GM12873 (cell line): ENCODE results near the gene CACNA1A.

ENCODE experiments used
- TF ChIP-seq, protein P1 (sequence below): IDR thresholded peaks from 2 replicates; pipeline ENCODE4 v1.5.1; 2012; ENCODE audit warnings: low read depth, mild to moderate bottlenecking, moderate library complexity, low read length, control low read depth; ENCODE audit not compliant: insufficient read depth; ENCODE audit errors: missing control alignments

CACNA1A gene

DNA sequence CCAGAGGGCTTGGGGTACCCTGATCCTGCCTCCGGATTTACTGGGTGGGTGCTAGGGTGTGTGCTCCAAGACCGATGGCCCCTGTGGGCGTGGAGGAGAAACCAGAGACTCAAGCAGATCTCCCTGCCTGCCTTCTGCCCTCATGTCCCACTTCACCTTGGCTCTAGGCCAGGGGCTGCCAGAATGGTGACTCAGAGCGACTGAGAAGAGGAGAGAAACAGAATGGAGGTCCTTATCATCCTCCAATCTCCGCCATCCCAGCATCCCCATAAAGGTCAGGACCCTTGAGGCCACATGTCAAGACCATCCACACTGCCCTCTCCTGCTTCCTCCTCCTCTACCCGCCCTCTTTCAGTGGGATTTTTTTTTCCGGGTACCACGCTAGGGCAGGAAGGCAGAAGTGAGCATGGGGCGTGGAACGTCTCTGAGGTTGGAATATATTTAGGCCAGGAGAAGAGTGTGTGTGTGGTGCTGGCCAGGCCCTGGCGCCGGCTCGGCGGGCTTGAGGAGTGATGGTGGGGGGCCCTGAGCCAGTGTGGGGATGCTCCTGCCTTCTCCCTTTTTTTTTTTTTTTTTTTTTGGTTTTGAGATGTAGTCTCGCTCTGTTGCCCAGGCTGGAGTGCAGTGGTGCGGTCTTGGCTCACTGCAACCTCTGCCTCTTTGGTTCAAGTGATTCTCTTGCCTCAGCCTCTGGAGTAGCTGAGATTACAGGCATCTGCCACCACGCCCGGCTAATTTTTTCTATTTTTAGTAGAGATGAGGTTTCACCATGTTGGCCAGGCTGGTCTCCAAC, 333.7 kb downstream of the CACNA1A start:
- TF ChIP-seq, protein P1, sequence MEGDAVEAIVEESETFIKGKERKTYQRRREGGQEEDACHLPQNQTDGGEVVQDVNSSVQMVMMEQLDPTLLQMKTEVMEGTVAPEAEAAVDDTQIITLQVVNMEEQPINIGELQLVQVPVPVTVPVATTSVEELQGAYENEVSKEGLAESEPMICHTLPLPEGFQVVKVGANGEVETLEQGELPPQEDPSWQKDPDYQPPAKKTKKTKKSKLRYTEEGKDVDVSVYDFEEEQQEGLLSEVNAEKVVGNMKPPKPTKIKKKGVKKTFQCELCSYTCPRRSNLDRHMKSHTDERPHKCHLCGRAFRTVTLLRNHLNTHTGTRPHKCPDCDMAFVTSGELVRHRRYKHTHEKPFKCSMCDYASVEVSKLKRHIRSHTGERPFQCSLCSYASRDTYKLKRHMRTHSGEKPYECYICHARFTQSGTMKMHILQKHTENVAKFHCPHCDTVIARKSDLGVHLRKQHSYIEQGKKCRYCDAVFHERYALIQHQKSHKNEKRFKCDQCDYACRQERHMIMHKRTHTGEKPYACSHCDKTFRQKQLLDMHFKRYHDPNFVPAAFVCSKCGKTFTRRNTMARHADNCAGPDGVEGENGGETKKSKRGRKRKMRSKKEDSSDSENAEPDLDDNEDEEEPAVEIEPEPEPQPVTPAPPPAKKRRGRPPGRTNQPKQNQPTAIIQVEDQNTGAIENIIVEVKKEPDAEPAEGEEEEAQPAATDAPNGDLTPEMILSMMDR = no peak

DNA sequence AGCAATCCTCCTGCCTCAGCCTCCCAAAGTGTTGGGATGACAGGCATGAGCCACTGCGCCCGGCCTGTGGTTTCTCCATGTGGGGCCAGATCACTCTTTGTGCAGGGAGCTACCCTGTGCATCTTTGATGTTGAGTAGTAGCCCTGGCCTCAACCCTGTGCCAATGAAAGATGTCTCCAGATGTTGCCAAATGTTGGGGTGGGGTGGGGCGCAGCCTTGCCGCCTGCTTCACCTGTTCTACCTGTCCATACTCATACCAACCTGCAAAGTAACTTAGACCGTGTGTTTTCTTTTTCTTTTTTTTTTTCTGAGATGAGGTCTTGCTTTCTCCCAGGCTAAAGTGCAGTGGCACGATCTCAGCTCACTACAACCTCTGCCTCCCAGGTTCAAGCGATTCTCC, 335.1 kb downstream of the CACNA1A start:
- TF ChIP-seq, protein P1 = no peak

DNA sequence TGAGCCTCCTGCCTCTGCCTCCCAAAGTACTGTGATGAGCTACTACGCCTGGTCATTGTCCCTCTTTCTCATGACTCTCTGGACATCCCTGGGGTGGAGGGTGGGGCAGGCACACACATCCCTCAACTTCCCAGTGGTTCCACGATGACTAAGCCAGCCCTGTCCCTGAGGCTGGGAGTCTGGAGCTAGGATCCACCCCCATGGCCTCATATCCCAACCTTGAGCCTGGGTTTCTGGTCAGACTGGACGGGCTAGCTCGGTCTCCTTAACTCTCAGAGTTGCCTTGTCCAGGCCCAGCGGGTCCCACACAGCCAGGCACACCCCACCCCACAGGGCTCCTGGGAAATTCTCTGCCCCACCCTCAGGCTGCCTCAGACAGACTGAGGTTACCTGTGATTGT, 336.5 kb downstream of the CACNA1A start:
- TF ChIP-seq, protein P1 = no peak

DNA sequence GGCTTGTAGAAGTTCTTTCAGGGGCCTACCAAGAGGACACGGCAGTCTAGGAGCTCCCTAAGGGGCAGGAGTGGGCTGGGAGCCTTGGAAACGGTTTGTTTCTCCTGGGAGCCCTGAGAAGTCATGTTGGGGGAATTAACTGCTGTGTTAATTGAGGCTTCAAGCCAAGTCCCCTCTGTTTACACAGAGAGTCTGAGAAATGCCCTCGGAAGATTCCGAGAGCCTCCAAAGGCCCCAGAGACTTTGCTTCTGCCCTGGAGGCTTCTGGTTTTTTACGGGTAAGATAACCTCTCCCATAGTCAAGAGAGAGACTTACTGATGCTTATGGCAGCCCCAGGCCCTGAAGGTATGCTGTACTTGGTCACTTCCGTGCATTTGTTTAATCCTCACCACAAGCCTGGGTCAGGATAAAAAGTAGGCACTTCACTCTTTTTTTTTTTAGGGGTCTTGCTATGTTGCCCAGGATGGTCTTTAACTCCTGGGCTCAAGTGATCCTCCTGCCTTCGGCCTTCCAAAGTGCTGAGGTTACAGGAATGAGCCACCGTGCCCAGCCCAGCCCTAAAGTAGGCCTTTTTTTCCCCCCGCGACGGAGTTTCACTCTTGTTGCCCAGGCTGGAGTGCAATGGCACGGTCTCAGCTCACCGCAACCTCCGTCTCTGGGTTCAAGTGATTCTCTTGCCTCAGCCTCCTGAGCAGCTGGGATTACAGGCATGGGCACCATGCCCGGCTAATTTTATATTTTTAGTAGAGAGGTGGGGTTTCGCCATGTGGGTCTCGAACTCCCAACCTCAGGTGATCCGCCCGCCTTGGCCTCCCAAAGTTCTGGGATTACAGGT, 340.9 kb downstream of the CACNA1A start:
- TF ChIP-seq, protein P1 = no peak

DNA sequence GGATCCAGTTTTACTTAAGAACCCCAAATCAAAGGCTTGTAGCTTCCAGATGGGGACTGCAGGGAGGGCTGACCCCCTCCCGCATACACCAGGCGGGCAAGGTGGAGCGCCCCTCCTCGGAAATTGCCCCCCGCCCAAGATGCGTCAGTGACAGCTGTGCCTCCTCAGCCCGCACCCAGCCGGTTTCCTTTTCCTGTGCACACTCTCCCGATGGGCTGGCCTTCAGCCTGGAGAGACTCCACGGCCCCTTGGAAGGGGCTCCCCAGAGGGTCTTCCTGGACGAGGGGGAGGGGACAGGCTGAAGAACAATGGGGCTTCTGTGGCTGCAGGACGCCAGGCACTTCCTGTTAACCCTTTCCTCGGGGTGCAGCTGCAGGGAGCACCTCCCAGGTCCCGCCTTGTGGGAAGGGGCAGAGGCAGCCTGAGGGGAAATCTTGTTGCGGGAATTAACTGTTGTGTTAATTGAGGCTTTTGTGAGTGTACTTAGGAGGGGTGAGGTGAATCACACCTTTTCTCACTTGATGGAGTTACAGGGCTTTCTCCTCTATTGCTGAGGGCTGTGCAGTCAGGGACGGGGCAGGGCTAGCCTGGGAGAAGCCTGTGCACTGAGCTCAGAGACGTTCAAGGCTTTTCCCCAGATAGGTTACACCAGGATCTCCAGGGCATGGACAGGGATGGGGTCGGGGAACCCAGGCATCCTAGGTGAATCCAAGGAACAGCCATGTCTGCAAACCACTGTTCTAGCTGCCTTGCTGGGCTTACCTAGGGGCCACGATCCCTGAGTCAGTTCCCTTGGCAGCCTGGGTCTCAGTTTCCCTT, 341.7 kb downstream of the CACNA1A start:
- TF ChIP-seq, protein P1 = no peak

DNA sequence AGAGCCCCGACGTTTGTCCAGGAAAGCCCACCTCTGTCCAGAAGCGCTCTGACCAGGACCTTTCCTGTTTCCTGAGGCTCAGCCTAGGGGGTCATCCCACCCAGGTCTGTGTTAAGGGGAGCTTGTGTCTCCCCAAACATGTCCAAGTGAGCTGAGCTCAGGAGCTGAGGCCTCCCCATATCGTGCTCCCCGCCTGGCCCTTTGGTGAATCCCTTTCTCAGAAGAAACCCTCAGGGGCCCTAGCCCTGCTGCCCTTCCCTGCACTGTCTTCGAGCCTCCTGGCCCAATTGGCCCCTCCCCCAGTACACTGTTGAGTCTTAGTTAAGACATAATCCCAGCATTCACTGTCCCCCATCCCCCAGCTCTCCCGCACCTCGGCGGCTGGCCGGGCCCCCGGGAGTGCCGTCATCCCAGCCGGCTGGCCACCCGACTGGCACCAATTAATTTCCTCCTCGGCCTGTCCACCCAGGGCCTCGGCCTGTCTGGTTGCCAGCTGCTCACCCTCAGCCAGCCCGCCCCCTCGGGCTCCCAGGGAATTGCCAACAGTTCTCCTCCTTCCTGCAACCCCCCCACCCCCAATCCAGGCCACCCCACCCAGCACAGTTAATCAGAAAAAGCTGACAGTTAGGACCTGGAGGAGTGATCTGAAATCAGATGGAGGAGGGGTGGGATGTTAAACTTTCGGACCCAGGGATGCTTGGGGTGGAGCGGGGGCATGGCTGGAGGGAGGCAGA, 342.5 kb downstream of the CACNA1A start:
- TF ChIP-seq, protein P1 = no peak
